PC-9 (cell line): ENCODE results near the gene CMIP. TPM values are rescaled to one million over a fixed set of nuclear protein-coding genes. Genes with fewer than 3 reads are reported as not detected.

Source experiments
- BruUV-seq: library from RNA; stranded (reverse); fragments of 400-500 nt; replicated peaks from 2 replicates; lab custom pipeline; 2021; lab: Mats Ljungman, UMichigan
- CTCF ChIA-PET: fragments of 300-600 bp; sonication (Branson Sonifier 250); formaldehyde crosslinking; loops from one replicate; lab custom pipeline; 2022; ENCODE audit warnings: antibody characterized with exemption; lab: Charles Lee
- POLR2A ChIA-PET: fragments of 300-600 bp; sonication (Branson Sonifier 250); formaldehyde crosslinking; loops from one replicate; lab custom pipeline; 2022; ENCODE audit warnings: antibody characterized with exemption; ENCODE audit not compliant: unreplicated experiment; lab: Charles Lee
- DNase-seq, 2 experiments: peaks; one replicate each; pipeline versions ENCODE4 v3.0.0 to v3.0.0-alpha.2; 2015 to 2022; ENCODE audit warnings: mixed read lengths in 1 of 2
- H2AFZ ChIP-seq: fragments of 200-600 bp; sonication (generic); 2 replicates; pipeline ENCODE4 v1.8.1; 2017; ENCODE audit warnings: antibody characterized with exemption
- H3F3A ChIP-seq: fragments of 200-600 bp; sonication (generic); 2 replicates; pipeline ENCODE4 v1.8.1; 2017; ENCODE audit warnings: antibody characterized with exemption, mild to moderate bottlenecking, low read depth; ENCODE audit not compliant: insufficient read depth
- H3K27ac ChIP-seq: fragments of 200-600 bp; sonication (generic); 2 replicates; pipeline ENCODE4 v1.6.1; 2016; ENCODE audit warnings: mixed run types
- H3K27me3 ChIP-seq: fragments of 200-600 bp; sonication (generic); 2 replicates; pipeline ENCODE4 v1.6.1; 2016; ENCODE audit warnings: low read depth, mixed run types; ENCODE audit not compliant: insufficient read depth
- H3K36me3 ChIP-seq: fragments of 200-600 bp; sonication (generic); 2 replicates; pipeline ENCODE4 v1.6.1; 2016; ENCODE audit warnings: low read depth, mixed run types
- H3K4me1 ChIP-seq: fragments of 200-600 bp; sonication (generic); replicated peaks from 2 replicates; pipeline ENCODE4 v1.6.1; 2016; ENCODE audit warnings: mixed run types; ENCODE audit not compliant: insufficient read depth
- H3K4me2 ChIP-seq: fragments of 200-600 bp; sonication (generic); 2 replicates; pipeline ENCODE4 v1.6.1; 2017; ENCODE audit warnings: mixed run types
- H3K4me3 ChIP-seq: fragments of 200-600 bp; sonication (generic); 2 replicates; pipeline ENCODE4 v1.6.1; 2016; ENCODE audit warnings: mixed run types
- H3K79me2 ChIP-seq: fragments of 200-600 bp; sonication (generic); 2 replicates; pipeline ENCODE4 v1.6.1; 2017; ENCODE audit warnings: low read depth, mixed run types
- H3K9me2 ChIP-seq: fragments of 200-600 bp; sonication (generic); 2 replicates; pipeline ENCODE4 v1.8.1; 2017; ENCODE audit warnings: mild to moderate bottlenecking; ENCODE audit not compliant: insufficient read depth
- H3K9me3 ChIP-seq: fragments of 200-600 bp; sonication (generic); 2 replicates; pipeline ENCODE4 v1.8.1; 2016; ENCODE audit warnings: low read depth; ENCODE audit not compliant: insufficient read depth
- H4K20me1 ChIP-seq: fragments of 200-600 bp; sonication (generic); 2 replicates; pipeline ENCODE4 v1.8.1; 2017; ENCODE audit not compliant: insufficient read depth
- CTCF ChIP-seq: fragments of 200-600 bp; sonication (generic); conservative IDR thresholded peaks from 2 replicates; pipeline ENCODE4 v1.6.1; 2017; ENCODE audit warnings: mixed run types, antibody characterized with exemption, mild to moderate bottlenecking, moderate library complexity
- EZH2 ChIP-seq: fragments of 200-600 bp; sonication (generic); IDR thresholded peaks from 2 replicates; pipeline ENCODE4 v1.8.0; 2017; ENCODE audit warnings: antibody characterized with exemption, low read depth
- intact Hi-C: fragments of 100-400 bp; cut with micrococcal nuclease; formaldehyde crosslinking; loops from one replicate; pipeline ENCODE4 v1.10.0; 2022; ENCODE audit not compliant: unreplicated experiment
- total RNA-seq: library from RNA; stranded (reverse); gene quantifications from 2 replicates; pipeline ENCODE4 v1.2.3, GENCODE V29; 2021

The CMIP gene
- total RNA-seq, 1 experiment from 2014 or later = 96.6 TPM

- Histone ChIP-seq H3K79me2 (peaks cover 61% of the 10 kb centered on the region), H3K27me3 (no peaks in the 10 kb centered on the region), H3K9me2 (no peaks in the 10 kb centered on the region), H3K36me3 (no peaks in the 10 kb centered on the region), H3K4me1 (peaks cover 62% of the 10 kb centered on the region), H3K27ac (no peak overlapping the region), H3K4me2 (no peak overlapping the region), H3K9me3 (no peaks in the 10 kb centered on the region), H3K4me3 (no peak overlapping the region), H4K20me1 (peaks cover 18% of the 10 kb centered on the region), H3F3A (peaks cover 47% of the 10 kb centered on the region), H2AFZ (no peak overlapping the region)
- ChIA-PET CTCF (no interaction called here), POLR2A (no interaction called here)
- TF ChIP-seq CTCF (no peak), EZH2 (no peak)
- intact Hi-C loops = no loop called here
- BruUV-seq = no TSS peak
- DNase-seq = no peak
These were observed 190.7 kb downstream of the CMIP start for GRCh38 chr16:81635063-81635937.

GRCh38 chr16:81636298-81636993, 191.8 kb downstream of the CMIP start:
- no TSS peak for BruUV-seq
- POLR2A ChIA-PET = no interaction called here
- H2AFZ ChIP-seq = no peak overlapping the region
- peaks cover 61% of the 10 kb centered on the region for H3K79me2 ChIP-seq
- H4K20me1 ChIP-seq = peaks cover 22% of the 10 kb centered on the region
- peak overlapping the region; percentile 36 for H3K4me2 ChIP-seq
- peak in 1 of 2 experiments; percentile 43 for DNase-seq
- no peaks in the 10 kb centered on the region for H3K9me2 ChIP-seq
- H3K36me3 ChIP-seq = no peaks in the 10 kb centered on the region
- peaks cover 61% of the 10 kb centered on the region for H3K4me1 ChIP-seq
- H3K4me3 ChIP-seq = no peak overlapping the region
- H3K27ac ChIP-seq = no peak overlapping the region; the same call in 1 of the 2 replicates
- TF ChIP-seq CTCF = no peak
- no peak for TF ChIP-seq EZH2
- H3K27me3 ChIP-seq = no peaks in the 10 kb centered on the region
- no peaks in the 10 kb centered on the region for H3K9me3 ChIP-seq
- peaks cover 42% of the 10 kb centered on the region for H3F3A ChIP-seq
- intact Hi-C loops = no loop called here
- CTCF ChIA-PET = no interaction called here

GRCh38 chr16:81637336-81638235, 193.0 kb downstream of the CMIP start:
- no TSS peak for BruUV-seq
- POLR2A ChIA-PET = no interaction called here
- no peaks in the 10 kb centered on the region for H3K36me3 ChIP-seq

More at GRCh38 chr16:81637336-81638235, 193.0 kb downstream of the CMIP start:
- no peaks in the 10 kb centered on the region for H3K27me3 ChIP-seq
- no peaks in the 10 kb centered on the region for H3K9me2 ChIP-seq
- intact Hi-C loops = no loop called here
- 0 out of 2 replicates have a peak overlapping the region, but pooled peaks have one; percentile 33 for H3K27ac ChIP-seq
- peaks cover 67% of the 10 kb centered on the region for H3K79me2 ChIP-seq
- no peak overlapping the region for H3K4me3 ChIP-seq
- no peaks in the 10 kb centered on the region for H3K9me3 ChIP-seq
- CTCF ChIA-PET = no interaction called here
- peaks cover 32% of the 10 kb centered on the region for H4K20me1 ChIP-seq
- peak overlapping the region; percentile 48 for H3K4me2 ChIP-seq
- no peak for DNase-seq
- H2AFZ ChIP-seq = no peak overlapping the region
- no peak for TF ChIP-seq EZH2
- no peak for TF ChIP-seq CTCF
- peaks cover 31% of the 10 kb centered on the region; the same call in 1 of the 2 replicates for H3F3A ChIP-seq
- H3K4me1 ChIP-seq = peaks cover 50% of the 10 kb centered on the region
